Right ventricle myocardium inferior (tissue), 1 donor: Measurements from ENCODE around the gene ZNF609. TPM values are rescaled to one million over a fixed set of nuclear protein-coding genes. Genes with fewer than 3 reads are reported as not detected.

Source experiments
- ATAC-seq: fragments of 200-7000 bp; cut with Tn5 transposase; one replicate; pipeline ENCODE4 v1.9.1; 2020; ENCODE audit warnings: mild to moderate bottlenecking, moderate library complexity
- DNase-seq: peaks from one replicate; pipeline ENCODE4 v3.0.0; 2021; ENCODE audit errors: missing footprints
- intact Hi-C: fragments of 100-400 bp; cut with DNase I; formaldehyde crosslinking; loops from one replicate; pipeline ENCODE4 v1.11.0; 2022
- long read RNA-seq: library from polyadenylated mRNA; unstranded; transcript quantifications from one replicate; pipeline ENCODE4 v2.0.0, GENCODE V29; 2021
- total RNA-seq: library from RNA; stranded (reverse); fragmentation: NEBNext Ultra II Directional; extraction: Animal tissue kit (Norgen Biotek cat#: 25700); gene quantifications from one replicate; pipeline ENCODE4 v1.2.1, GENCODE V29; 2021
- donor health status: DM: no; HTN: yes; CAD: no; lungs with severe emphysema.

The ZNF609 gene
- total RNA-seq, result 16.9 TPM
- long read RNA-seq, partial matches to known transcripts, result 2 of 4 reads
- long read RNA-seq, other reads (novel, unspliced or antisense), result 2 of 4 reads

DNA sequence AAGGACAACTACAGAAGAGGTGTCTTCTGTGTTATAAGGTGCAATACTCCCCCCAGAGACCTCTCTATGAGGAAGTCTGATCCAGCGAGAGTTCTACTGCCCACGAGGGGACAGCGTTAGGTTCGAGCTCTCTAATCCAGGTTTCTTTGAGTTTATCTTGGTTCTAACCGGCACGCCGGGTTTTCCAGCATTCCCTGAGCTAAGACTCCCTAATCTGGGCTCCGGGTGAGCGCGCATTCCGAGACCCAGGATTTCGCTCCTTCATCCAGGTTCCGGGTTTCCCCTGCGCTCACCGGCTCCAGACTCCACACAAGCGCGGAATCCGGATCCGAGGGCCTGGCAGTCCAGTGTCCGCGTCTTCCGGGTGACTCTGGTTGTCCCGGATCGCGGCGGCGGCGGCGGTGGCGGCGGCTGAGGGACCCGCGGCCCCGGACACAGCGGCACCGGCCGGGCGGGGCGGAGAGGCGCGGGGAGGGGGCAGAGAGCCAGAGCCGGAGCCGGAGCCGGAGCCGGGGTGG is at the start of gene ZNF609:
Gene ZNF609 (plus strand): TSS at position 373 of the 518 bp plus-strand sequence. CDS start 38,842 bp downstream, outside the sequence.
- ATAC-seq (peak; percentile 85), DNase-seq (peak; percentile 95)
- intact Hi-C loops, result loop anchor here (2.0 to 10.0 kb wide), 2 partner anchors 47 to 175 kb away; no protein-coding TSS in a partner anchor

DNA sequence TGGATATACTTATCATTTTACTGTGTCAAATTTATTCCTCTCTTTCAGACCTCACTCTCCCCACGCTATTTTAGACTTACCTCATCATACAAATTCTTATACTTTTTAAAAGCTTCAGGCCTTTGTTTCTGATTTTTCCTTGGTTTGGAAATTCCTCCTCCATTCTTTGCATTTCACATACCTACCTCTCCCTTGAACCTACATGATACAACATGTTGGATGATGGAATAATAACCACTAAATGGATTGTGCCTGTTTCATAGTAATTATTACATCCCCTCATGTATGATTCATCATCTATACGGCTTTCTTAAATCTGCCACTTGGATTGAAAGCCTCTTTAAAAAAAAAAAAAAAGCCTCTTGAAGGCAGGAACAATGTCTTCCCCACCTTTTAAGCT is 48.2 kb upstream of the ZNF609 start:
- intact Hi-C loops, result no loop called here
- DNase-seq, result no peak
- no peak for ATAC-seq

DNA sequence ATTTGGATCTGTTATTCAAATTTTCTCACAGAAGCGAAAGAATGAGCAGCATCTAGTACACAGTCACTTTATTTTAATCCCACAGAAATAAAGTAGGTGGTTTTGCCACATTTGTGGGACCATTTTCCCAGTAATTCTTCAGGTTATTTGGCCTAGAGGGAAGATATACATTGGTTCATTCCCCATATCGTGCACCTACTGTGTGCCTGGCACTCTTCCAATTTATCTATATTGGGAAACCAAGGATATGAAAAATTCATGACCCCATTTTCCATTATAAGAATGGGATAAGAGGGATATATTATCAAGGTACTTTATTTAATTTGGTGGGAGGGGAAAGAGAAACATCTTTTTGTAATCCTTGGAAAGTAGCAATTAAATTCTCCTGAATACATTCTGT is 37.7 kb upstream of the ZNF609 start:
- ATAC-seq (no peak), DNase-seq (no peak)
- intact Hi-C loops, result no loop called here

GRCh38 chr15:64423970-64424369 is 36.4 kb upstream of the ZNF609 start:
- intact Hi-C loops, result no loop called here
- no peak for DNase-seq
- no peak for ATAC-seq

GRCh38 chr15:64425221-64425620 is 35.2 kb upstream of the ZNF609 start:
- DNase-seq, result no peak
- intact Hi-C loops, result no loop called here
- no peak for ATAC-seq

DNA sequence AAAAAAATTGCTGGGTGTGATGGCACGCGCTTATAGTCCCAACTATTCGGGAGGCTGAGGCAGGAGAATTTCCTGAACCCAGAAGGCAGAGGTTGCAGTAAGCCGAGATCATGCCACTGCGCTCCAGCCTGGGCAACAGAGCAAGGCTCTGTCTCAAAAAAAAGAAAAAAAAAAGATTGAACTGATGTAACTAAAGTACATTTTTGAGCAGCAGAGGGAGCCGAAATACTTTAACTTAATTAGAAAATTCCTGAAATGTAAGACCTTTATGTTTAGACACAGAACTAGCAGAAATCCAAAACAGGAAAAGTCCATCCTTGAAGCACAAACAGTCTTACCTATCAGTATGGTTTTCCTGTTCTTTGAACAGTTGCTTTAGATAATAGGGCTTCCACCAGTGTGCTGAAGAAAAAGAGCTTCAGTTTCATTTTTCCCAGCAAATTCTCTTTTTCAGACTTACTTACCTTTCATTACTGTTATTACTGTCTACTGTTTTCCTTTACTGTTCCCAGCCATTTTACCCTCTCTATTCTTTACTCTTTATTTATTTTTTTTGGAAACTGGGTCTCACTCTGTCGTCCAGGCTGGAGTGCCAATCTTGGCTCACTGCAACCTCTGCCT is 33.4 kb upstream of the ZNF609 start:
- ATAC-seq, result no peak
- intact Hi-C loops, result no loop called here
- no peak for DNase-seq

- ATAC-seq (no peak), DNase-seq (no peak)
- intact Hi-C loops, result loop anchor here (2.0 kb wide), 1 partner anchor 253 kb away; no protein-coding TSS in a partner anchor
These were observed 30.9 kb upstream of the ZNF609 start for GRCh38 chr15:64429448-64429847.

GRCh38 chr15:64430000-64430735 is 30.2 kb upstream of the ZNF609 start:
- no peak for DNase-seq
- intact Hi-C loops, result loop anchor here (2.0 kb wide), 1 partner anchor 253 kb away; no protein-coding TSS in a partner anchor
- ATAC-seq, result peak; percentile 92

GRCh38 chr15:64437982-64438381 is 22.4 kb upstream of the ZNF609 start:
- no peak for ATAC-seq
- intact Hi-C loops, result no loop called here
- DNase-seq, result no peak

DNA sequence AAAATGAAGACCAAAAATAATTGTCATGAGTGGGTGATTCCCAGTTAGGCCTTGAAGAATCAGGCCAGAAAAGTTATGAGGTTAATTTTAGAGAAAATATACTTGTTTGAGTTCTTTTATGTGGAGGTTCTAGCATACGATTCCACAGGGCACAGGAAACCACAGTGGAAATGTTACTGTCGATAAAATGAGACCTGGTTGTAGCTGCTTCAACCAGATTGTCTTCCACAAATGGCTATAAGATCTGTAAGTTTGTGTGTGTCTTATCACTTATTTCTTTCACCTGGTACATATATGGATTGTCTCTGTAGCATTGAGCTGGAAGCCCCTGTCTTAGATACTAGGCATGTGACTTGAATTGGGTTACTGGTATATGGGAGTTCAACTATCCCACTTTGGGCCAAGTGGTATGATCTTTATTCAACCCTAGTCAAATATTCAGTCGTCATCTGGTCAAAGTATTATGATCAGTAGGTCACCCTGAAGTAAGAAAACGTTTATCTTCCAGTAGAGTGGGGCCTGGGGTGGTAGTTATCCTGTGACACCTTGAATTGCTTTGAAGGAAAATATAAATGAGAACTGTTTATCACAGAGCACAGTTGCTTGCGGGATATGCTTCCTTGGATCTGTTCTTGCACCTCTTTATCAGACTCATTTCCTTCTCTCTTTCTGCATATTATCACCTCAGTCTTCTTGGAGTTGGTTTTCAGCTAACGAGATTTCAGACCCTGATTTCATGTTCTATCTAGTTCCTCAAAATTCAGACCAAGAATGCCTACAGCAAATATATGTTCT is 21.5 kb upstream of the ZNF609 start:
- intact Hi-C loops, result no loop called here
- no peak for ATAC-seq
- no peak for DNase-seq

DNA sequence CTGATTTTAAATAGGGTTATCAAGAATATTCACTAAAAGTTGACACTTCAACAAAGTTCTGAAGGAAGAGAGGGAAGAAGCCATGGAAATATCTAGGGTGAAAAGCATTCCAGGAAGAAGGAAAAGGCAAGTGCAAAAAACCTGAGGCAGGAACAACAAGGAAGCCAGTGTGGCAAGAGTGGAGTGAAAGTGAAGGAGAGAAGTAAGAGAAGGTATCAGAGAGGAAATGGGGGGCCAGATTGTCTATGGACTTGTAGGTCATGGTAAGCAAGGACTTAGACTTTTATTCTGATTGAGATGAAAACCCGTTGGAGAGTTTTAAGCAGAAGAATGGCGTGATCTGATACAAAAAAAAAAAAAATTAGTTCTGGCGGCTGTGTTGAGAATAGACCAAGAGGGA is 18.5 kb upstream of the ZNF609 start:
- intact Hi-C loops, result no loop called here
- ATAC-seq, result no peak
- no peak for DNase-seq

DNA sequence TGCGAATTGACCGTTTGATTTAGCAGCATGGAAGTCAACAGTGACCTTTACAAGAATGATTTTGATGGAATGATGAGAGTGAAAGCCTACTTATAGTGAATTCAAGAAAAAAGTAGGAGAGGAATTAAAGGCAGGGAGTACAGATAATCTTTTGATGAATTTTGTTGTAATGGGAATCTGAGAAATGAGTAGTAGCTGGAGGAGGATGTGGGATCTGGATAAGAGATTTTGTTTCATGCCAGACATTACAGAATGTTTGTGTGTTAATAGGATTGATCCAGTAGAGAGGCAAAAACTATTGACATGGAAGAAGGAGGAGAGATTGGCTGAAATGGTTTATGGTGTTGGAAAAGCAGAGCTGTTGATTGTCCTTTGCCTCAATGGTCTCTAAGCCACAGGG is 17.4 kb upstream of the ZNF609 start:
- DNase-seq (no peak), ATAC-seq (no peak)
- intact Hi-C loops, result no loop called here

- ATAC-seq, result no peak
- no peak for DNase-seq
- intact Hi-C loops, result no loop called here
These were observed 16.4 kb upstream of the ZNF609 start for GRCh38 chr15:64443747-64444621.

GRCh38 chr15:64444836-64445235 is 15.5 kb upstream of the ZNF609 start:
- intact Hi-C loops, result no loop called here
- DNase-seq, result no peak
- no peak for ATAC-seq

GRCh38 chr15:64447536-64448315 is 12.7 kb upstream of the ZNF609 start:
- no peak for ATAC-seq
- intact Hi-C loops, result no loop called here
- no peak for DNase-seq

DNA sequence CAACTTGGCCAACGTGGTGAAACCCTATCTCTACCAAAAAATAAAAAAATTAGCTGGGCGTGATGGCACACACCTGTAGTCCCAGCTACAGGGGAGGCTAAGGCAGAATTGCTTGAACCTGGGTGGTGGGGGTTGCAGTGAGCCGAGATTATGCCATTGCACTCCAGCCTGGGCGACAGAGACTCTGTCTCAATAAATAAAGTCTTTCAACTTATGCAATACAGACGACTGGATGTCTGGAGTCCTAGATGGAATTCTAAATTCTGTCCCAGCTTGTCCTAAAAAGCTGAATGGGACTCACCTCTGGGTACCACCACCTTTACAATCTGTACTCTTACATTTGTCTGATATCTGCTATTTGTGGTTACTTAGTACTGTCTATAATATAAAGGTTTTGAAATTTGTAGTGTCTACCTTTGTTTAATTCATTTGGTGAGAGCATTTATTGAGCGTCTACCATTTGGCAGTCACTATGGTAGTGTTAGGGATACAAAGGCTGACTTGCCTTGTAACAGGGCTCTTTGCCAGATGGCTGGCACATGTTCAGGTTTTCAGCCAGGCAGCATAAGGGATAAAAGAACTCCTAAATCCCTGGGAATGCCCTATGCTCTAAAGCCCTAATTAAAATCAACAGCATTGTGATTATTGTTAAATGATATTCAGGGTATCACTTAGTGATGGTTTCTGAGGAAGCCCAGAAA is 7.2 kb upstream of the ZNF609 start:
- intact Hi-C loops, result no loop called here
- ATAC-seq (peak; percentile 46), DNase-seq (no peak)

- ATAC-seq (no peak), DNase-seq (no peak)
- intact Hi-C loops, result no loop called here
These were observed 6.7 kb upstream of the ZNF609 start for GRCh38 chr15:64453689-64454037.
